Vagina (tissue), 2 donors: ENCODE results near the gene TMBIM1. TPM values are rescaled to one million over a fixed set of nuclear protein-coding genes. Genes with fewer than 3 reads are reported as not detected.

Experiments
- DNase-seq, 2 donors: peaks; one replicate each; pipeline ENCODE4 v3.0.0-alpha.2; 2017; ENCODE audit errors: extremely low spot score in 2 of 2
- H3K27ac ChIP-seq: fragments of 200-600 bp; sonication (generic); one replicate; pipeline ENCODE4 v1.5.1; 2019
- H3K27me3 ChIP-seq: fragments of 200-600 bp; sonication (generic); one replicate; pipeline ENCODE4 v1.5.1; 2019
- H3K36me3 ChIP-seq, 2 donors: fragments of 200-600 bp; sonication (generic); one replicate each; pipeline ENCODE4 v1.5.1; 2017 to 2019
- H3K4me1 ChIP-seq: fragments of 200-600 bp; sonication (generic); one replicate; pipeline ENCODE4 v1.5.1; 2019
- H3K4me3 ChIP-seq, 2 donors: fragments of 200-600 bp; sonication (generic); 1 replicate in 1 of 2; 2 replicates in 1 of 2; pipeline ENCODE4 v1.5.1; 2016 to 2019
- H3K9me3 ChIP-seq: fragments of 200-600 bp; sonication (generic); one replicate; pipeline ENCODE4 v1.5.1; 2019
- POLR2A ChIP-seq, 2 donors: fragments of 450-650 bp; IDR thresholded peaks; one replicate each; pipeline ENCODE4 v1.6.1; 2017; ENCODE audit warnings: antibody characterized with exemption in 2 of 2, mild to moderate bottlenecking in 2 of 2, moderate library complexity in 2 of 2
- POLR2AphosphoS5 ChIP-seq, 2 donors: sonication (generic); formaldehyde crosslinking; IDR thresholded peaks; one replicate each; pipeline ENCODE4 v1.9.0; 2017; ENCODE audit warnings: antibody characterized with exemption in 2 of 2, mild to moderate bottlenecking in 2 of 2, low read depth in 1 of 2; ENCODE audit not compliant: insufficient read depth in 1 of 2
- intact Hi-C: fragments of 100-400 bp; cut with DNase I; formaldehyde crosslinking; loops from one replicate; pipeline ENCODE4 v1.15.1; 2023
- total RNA-seq: library from RNA; depleted of rRNA; stranded (reverse); fragments of >200 nt; gene quantifications from one replicate; pipeline ENCODE4 v1.2.3, GENCODE V29; 2016
- TF ChIP-seq, protein P1 (sequence below), 3 experiments: fragments of 450-650 bp in 2 of 3; fragments of 200-600 bp in 1 of 3; sonication (generic) in 1 of 3; IDR thresholded peaks; one replicate each; pipeline ENCODE4 v1.5.1; 2017 to 2019; ENCODE audit warnings: antibody characterized with exemption in 3 of 3, mild to moderate bottlenecking in 2 of 3, moderate library complexity in 2 of 3

TMBIM1 gene
- total RNA-seq, 1 donor from 2014 or later, result 232 TPM

DNA sequence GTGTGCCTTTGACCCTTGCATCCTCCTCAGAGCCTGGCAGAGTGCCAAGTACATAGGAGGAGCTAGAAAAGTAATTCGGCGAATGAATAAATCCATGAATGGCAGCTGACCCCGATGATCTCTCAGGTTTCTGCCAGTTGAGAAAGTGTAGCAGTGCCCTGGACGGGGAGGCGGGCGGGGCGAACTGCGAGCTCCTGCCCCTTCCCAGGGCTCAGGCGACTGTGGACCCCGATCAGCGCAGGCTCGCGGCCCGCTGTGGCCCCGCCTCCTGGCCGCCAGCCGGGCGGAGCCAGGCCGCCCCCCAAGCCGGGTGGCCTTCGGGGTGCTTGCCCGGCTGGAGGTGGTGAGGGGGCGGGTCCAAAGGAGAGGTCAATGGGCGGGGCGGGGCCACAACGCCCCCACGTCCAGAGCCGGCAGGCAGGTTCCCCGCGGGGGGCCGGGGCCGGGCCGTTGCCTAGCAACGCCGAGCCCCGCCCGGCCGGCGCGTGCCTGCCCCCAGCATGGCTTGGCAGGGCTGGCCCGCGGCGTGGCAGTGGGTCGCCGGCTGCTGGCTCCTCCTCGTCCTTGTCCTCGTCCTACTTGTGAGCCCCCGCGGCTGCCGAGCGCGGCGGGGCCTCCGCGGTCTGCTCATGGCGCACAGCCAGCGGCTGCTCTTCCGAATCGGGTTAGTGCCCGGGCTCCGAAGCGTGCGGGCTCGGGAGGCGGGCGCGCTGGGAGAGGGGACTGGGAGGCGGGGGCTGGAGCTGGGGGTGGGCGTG is 30.6 kb upstream of the TMBIM1 start:
- H3K4me1 ChIP-seq, result peaks cover 25% of the 10 kb centered on the region
- H3K36me3 ChIP-seq, result no peaks in the 10 kb centered on the region
- peak overlapping the region; percentile 85 for H3K27ac ChIP-seq
- no peak for DNase-seq
- intact Hi-C loops, result no loop called here
- TF ChIP-seq POLR2AphosphoS5 (IDR thresholded peaks at IDR 0.05; ENCODE audit: insufficient read depth in 1 of 2, low read depth in 1 of 2) (peak in 1 of 2 donors; percentile 65), POLR2A (IDR thresholded peaks at IDR 0.05) (peak in 1 of 2 donors; percentile 34)
- TF ChIP-seq, protein P1, sequence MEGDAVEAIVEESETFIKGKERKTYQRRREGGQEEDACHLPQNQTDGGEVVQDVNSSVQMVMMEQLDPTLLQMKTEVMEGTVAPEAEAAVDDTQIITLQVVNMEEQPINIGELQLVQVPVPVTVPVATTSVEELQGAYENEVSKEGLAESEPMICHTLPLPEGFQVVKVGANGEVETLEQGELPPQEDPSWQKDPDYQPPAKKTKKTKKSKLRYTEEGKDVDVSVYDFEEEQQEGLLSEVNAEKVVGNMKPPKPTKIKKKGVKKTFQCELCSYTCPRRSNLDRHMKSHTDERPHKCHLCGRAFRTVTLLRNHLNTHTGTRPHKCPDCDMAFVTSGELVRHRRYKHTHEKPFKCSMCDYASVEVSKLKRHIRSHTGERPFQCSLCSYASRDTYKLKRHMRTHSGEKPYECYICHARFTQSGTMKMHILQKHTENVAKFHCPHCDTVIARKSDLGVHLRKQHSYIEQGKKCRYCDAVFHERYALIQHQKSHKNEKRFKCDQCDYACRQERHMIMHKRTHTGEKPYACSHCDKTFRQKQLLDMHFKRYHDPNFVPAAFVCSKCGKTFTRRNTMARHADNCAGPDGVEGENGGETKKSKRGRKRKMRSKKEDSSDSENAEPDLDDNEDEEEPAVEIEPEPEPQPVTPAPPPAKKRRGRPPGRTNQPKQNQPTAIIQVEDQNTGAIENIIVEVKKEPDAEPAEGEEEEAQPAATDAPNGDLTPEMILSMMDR (IDR thresholded peaks at IDR 0.05), result no peak
- no peaks in the 10 kb centered on the region for H3K27me3 ChIP-seq
- peak overlapping the region; percentile 77 to 84 for H3K4me3 ChIP-seq
- H3K9me3 ChIP-seq, result no peaks in the 10 kb centered on the region

DNA sequence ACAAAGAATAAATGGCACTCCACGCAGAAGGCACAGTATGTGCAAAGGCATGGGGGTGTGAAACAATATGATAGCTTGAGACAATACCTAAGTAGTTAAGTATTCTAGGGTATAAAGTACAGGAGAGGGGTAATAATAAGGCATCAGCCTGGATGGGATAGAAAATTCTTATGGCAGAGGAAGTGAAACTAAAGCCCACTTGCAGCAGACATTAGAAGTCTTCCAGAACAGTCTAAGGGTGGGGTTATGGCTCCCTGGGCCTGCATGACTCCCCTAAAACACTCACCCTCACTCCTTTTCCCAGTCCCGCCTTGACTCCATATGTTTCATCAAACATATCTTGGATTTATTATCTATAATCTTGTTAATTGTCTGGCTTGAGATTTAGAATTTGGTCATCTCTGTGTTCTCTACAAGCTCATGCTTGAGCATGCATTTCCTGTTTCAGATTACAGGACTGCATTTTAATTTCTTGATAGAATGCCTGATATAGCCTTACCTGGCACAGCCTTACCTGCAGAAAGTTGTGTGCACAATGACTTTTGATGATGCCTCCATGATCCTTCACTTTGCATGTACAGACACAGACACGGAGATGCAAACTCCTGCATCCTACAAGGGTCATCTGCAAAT is 28.5 kb upstream of the TMBIM1 start:
- Histone ChIP-seq H3K9me3 (no peaks in the 10 kb centered on the region), H3K4me3 (no peak overlapping the region), H3K4me1 (peaks cover 25% of the 10 kb centered on the region), H3K27me3 (no peaks in the 10 kb centered on the region), H3K27ac (no peak overlapping the region), H3K36me3 (no peaks in the 10 kb centered on the region)
- intact Hi-C loops, result no loop called here
- DNase-seq, result no peak
- TF ChIP-seq, protein P1 (IDR thresholded peaks at IDR 0.05), result no peak

DNA sequence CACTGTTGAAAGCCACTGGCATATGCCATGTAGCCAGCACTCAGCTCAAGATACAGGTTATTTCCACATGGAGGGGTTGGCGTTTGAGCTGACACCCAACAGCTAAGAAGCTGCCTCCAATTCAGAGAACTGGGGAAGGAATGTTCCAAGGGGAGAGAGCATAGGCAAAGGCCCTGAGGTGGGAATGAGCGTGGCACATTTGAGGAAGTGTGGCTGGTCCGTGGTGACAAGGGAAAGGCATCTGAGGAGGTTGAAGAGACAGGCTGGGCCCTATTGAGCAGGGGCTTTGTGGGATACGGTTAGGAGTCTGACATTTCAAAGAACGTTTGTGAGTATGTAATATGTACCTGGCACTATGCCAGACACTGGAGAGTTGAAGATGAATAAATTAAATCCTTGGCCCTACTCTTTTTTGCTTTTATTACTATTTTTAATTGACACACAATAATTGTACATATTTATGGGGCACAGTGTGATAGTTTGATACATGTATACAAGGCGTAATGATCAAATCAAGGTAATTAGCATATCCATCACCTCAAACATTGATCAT is 27.6 kb upstream of the TMBIM1 start:
- Histone ChIP-seq H3K4me3 (no peak overlapping the region), H3K4me1 (peaks cover 25% of the 10 kb centered on the region), H3K27me3 (no peaks in the 10 kb centered on the region), H3K36me3 (no peaks in the 10 kb centered on the region), H3K27ac (no peak overlapping the region), H3K9me3 (no peaks in the 10 kb centered on the region)
- TF ChIP-seq POLR2AphosphoS5 (IDR thresholded peaks at IDR 0.05; ENCODE audit: insufficient read depth in 1 of 2, low read depth in 1 of 2), result no peak
- TF ChIP-seq POLR2A (IDR thresholded peaks at IDR 0.05), result no peak
- TF ChIP-seq, protein P1 (IDR thresholded peaks at IDR 0.05), result no peak
- intact Hi-C loops, result no loop called here
- DNase-seq, result no peak

DNA sequence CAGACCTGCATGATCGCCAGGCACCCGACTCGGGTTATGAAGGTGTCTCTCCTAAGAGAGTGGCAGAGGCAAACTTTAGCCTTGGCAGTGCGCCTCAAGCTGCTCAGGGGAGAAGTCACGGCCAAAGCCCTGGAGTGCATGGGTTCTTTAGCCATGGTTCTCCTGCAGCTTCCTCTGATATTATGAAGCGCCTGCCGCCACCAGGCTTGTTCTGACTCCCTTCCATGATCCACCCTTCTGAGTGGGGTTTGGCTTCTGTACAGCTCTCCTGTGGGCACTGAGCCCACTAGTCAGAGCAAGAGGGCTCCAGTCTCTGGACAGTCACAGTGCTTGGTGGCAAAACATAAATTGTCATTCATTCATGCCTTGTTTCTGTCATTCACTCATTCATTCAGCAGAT is 25.9 kb upstream of the TMBIM1 start:
- no peak overlapping the region for H3K27ac ChIP-seq
- H3K9me3 ChIP-seq, result no peaks in the 10 kb centered on the region
- no peaks in the 10 kb centered on the region for H3K36me3 ChIP-seq
- no peak for DNase-seq
- H3K27me3 ChIP-seq, result no peaks in the 10 kb centered on the region
- peaks cover 11% of the 10 kb centered on the region for H3K4me1 ChIP-seq
- TF ChIP-seq, protein P1 (IDR thresholded peaks at IDR 0.05), result no peak
- TF ChIP-seq POLR2AphosphoS5 (IDR thresholded peaks at IDR 0.05; ENCODE audit: insufficient read depth in 1 of 2, low read depth in 1 of 2) (no peak), POLR2A (IDR thresholded peaks at IDR 0.05) (no peak)
- intact Hi-C loops, result no loop called here
- H3K4me3 ChIP-seq, result no peak overlapping the region

DNA sequence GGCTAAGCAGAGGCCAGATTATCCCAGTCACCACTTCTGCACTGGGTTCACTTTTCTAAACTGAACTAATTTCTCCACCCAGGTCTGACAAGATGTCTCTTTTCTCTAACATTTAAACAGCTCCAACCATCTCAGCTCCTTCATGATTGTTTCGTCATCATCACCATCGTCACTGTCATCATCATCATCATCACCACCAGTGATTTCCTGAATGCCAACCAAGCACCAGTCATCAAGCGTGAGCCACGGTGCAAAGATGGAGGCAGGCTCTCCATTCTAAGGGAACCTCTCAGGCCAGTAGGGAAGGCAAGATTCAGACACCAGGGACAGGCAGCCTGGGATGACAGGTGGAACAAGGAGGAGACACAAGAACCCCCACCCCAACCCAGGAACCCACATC is 25.5 kb upstream of the TMBIM1 start:
- intact Hi-C loops, result no loop called here
- DNase-seq, result no peak

More for the DNA sequence above, 25.5 kb upstream of the TMBIM1 start:
- Histone ChIP-seq H3K4me3 (no peak overlapping the region), H3K9me3 (no peaks in the 10 kb centered on the region), H3K36me3 (no peaks in the 10 kb centered on the region), H3K27ac (no peak overlapping the region), H3K27me3 (no peaks in the 10 kb centered on the region), H3K4me1 (peaks cover 11% of the 10 kb centered on the region)
- TF ChIP-seq POLR2A (IDR thresholded peaks at IDR 0.05), result no peak
